Hypothalamus (tissue), 51 donors: Measurements from ENCODE around the gene DYNC1I1.

Source experiments
- DNase-seq, 51 donors: peaks; one replicate each; lab custom pipeline; 2025; lab: John Stamatoyannopoulos, UW

DYNC1I1 gene

DNA sequence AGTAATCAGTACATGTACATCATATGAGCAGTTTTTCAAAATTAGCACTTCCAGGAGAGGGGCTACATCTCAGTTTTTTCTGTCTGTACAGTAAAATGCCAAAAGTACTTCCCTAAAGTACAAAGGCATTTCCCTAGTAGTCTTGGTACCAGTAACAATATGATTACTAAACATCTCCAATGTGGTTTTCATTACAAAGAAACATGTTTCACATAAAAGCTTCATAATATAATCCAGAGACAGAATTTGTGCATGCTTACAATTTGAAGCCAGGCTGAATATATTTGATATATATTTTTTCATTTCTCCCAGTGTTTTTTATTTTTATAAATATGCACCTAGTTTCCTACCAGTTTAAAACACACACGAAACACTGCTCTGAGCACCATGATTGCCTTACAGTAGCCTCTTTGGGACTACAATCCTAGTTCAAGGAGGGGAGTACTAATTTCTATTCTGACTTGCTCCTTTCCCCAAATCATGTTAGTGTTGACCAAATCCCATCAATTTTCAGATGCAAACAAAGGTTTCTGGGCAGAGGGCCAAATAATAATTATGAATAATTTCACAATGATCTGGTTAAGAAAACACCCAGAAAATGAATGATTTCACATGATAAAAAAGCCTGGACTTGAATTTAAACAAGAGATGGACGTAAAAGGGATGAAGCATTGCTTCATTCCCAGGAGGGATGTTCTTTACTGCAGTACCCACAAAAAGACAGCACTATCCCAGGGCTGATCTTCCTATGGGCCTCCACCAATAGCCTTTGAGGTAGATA lies 348.3 kb downstream of the DYNC1I1 start:
- DNase-seq: no peak

DNA sequence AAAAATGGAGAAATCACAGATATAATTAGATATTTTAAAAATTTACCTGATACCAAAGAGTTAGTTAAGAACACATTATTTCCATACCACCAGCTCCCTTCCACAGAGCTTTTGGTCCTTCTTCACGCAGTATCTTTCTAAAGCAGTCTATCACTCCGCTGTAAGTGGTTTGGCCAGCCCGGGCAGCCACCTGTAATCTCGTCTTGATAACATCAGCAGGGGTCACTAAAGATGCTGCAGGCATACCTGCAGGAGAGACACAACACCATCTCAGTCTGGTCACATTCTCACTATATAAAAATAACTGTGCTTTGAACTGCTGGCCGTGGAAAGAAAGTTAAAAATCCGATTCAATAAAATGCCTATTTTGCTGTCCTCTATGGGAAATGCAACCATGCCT lies 349.4 kb downstream of the DYNC1I1 start:
- no peak for DNase-seq

DNA sequence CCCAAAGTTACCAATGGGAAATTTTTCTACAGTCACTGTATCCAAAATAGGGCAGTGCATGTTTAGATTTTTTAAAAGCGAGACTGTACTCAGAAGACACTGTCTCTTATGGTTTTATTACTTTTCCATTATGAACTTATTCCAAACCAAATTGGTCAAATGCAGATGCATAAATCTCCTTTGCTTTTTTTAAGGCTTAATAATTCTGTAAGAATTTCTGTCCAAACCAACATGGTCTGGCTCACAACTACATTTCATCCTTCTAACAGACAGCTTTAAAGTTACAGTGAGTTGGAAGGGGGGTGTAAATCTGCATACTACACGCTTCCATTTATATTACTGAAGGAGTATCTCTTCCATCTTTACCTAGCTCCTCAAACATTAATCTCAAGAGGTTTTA lies 350.4 kb downstream of the DYNC1I1 start:
- no peak for DNase-seq

DNA sequence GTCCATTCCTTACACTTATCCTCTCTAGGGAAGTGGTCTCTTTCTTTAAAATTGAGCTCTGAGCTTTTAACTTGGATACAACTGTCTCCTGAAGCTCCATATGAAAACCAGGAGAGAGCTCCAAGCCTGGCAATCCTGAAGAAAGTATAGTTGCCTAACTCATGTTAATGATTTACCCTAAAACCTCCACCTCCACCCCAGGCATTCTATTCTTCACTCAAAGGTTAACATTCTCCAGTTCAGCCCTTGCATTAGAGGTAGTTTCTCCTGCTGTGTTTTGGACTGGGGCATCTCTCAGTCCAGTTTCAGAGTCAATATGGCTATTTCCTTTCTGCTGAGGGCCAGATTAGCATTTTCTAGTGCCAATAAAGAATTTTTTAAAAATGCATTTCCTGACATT lies 354.0 kb downstream of the DYNC1I1 start:
- DNase-seq: no peak

DNA sequence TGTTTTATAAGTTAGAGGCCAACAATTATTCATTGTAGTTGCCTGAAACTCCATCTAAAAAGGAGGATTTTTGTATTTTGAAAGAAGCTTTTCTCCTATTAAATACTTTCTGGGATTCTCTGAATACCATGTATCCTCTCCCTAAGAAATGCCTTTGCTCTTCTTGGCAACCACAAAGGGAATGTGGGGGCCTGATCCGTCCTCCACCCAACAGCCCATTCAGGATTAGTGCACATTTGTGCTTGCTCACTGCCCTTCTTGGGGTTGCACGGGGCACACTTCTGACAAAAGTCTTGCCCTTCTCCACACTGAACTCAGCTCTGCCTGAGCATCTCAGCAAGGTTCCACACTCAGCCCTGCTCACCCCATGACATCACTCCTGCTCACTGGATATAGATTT lies 355.4 kb downstream of the DYNC1I1 start:
- no peak for DNase-seq

DNA sequence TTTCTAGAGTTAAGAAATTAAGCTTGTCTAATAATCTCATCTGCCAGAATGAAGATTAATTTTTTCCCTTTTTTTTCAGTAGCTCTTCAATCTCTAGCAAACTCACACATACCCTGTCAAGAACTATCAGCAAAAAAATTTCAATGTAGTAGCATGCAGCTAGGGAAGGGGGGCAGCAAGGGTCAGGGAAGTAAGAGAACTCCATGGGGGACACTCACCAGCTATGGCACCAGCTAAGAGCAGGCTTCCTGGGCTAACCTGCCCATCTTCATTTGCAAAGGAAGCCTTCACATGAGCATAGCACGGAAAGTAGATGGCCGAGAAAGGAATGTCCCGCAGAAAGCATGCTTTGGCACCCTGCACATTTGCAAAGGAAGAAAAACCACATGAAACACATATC lies 359.2 kb downstream of the DYNC1I1 start:
- no peak for DNase-seq

DNA sequence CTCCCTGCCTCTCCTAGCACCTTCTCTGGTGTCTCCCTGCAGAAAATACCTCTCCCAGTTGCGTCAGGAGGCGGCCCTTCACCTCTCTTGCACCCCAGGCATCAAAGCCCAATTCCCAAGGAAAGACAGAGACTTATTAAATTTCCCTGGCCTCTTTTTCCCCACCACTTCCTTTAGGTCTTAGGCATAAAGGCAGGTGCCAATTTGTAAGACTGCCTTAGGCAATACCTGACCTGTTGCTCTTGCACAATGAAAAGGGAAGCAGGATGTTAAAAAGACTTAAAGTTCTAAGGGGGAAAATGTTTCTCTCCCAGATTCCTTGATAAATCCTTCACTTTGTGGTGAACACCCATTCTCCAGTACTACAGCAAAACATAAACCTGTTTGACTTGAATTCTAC lies 362.9 kb downstream of the DYNC1I1 start:
- DNase-seq: no peak

DNA sequence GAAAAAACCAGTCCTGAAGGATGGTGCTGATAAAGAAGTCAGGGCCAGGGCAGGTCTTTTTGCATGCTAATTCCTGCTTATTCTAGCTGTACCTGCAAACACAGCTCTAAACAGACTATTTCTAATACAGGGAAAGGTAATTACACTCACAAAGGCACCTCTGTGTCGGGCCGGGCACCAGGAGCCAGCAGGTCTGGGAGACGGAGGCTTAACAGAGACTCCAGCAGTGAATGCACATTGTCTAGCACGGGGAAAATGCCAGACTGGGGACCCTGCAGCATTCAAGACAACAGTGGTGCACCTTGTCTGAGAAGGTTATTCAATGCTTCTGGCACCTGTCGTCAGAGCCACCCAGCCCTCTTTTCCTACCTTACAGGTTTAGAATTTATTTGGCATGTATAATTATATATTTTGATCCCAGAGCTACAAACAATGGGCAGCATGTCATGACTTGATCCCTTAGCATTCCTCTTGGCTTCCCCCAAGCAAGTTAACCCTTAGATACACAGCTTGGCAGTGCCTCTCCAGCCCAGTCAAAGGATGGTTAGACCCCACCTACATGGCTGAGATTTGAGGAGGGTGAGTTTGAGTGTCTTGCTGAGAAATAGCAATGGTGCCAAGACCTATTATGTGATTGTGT lies 364.4 kb downstream of the DYNC1I1 start:
- DNase-seq: no peak

DNA sequence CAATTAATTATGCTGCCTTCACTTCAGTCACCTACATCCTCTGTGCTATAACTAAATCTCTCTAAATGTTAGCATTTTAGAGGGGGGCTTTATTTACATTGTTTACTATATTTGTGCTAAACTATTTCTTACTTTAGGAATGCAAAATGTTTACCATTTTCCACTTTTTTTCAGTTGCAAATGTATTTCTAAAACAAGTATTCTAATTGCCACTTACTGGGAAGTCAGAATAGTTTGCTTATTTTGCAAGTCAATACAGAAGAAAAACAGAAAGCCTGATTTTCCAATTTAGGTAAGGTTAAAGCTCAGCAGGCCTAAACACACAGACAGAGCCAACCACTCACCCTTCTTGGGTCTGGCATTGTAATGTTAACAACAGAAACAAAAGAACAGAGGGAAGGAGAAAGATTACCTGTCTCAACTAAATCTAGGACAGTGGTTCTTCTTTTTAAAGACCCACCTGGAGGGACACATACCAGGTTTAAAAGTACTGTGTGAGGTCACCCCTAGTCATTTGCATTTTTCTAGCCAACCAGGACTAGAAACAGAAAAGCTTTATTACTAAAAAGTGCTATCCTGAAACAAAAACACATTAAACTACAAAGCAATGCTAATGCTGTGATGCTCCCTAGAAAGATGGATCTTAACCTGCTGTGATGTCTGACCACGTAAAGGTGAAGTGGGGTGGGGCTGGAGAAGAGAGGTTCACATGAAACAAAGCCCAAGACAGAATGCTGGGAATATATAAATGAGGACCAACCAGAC lies 371.3 kb downstream of the DYNC1I1 start:
- no peak for DNase-seq

DNA sequence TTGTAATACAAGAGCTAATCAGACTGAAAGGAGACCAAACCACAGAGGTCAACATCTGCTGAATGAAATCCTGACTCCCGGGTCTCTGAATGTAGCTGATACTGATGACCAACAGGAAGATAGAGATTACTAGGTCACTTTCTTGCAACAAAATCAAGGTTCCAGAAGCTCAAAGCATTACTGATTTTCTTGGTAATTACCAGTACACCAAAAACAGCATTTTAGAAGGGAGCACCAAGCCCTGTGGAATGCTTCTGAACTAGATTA lies 371.8 kb downstream of the DYNC1I1 start:
- no peak for DNase-seq
